GF-D8 (cell line): ENCODE measurements around the gene ZNF668.

ENCODE experiments used
- DNase-seq: peaks from one replicate; lab custom pipeline; 2025; lab: John Stamatoyannopoulos, UW

ZNF668 gene

DNA sequence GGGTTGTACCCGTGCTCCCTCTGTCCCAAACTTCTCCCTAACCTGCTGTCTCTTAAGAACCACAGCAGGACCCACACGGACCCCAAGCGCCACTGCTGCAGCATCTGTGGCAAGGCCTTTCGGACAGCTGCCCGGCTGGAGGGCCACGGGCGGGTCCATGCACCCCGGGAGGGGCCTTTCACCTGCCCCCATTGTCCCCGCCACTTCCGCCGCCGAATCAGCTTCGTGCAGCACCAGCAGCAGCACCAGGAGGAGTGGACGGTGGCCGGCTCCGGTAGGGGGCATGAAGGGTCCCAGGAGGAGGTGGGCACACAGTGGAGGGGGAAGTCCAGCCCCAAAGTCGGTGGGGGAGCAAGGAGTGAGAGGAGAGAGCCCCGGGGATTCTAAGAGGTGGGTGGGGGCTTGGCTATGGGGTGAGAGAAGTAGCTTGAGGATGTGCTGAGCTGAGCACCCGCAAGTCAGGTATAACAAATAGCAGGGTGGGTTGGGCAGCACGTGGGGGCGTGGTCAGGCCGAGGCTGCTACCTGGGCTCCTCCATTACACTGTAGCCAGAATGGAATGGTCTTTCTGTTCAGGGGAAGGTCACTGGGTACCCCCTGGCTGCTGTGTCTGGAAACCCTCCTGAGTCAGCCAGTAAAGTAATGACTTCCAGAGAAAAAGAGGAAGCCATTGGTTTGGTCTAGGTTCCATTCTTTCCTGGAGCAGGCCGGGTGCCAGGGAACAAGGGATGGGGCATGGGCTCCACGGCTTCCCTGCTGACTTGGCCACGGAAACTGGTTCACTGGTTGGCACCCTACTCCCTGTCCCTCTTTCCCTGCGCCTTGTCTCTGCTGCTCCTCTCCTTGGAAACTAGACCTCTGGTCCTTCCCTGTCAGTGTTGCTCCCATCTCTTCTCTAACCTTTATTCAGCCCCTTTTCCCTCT lies 7.7 kb upstream of the ZNF668 start:
- DNase-seq = no peak

DNA sequence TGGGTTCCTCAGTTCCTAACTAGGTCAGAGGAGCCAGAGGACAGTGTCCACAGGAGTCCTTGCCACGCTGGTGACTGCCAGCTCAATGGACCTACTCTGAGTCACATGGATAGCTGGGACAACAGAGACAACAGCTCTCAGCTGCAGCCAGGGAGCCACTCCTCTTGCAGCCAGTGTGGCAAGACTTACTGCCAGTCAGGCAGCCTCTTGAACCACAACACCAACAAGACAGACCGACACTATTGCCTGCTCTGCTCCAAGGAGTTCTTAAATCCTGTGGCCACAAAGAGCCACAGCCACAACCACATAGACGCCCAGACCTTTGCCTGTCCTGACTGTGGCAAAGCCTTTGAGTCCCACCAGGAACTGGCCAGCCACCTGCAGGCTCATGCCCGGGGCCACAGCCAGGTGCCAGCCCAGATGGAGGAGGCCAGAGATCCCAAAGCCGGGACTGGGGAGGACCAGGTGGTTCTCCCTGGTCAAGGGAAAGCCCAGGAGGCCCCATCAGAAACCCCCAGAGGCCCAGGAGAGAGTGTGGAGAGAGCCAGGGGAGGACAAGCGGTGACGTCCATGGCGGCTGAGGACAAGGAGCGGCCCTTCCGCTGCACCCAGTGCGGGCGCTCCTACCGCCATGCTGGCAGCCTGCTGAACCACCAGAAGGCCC lies 6.8 kb upstream of the ZNF668 start:
- DNase-seq = no peak

DNA sequence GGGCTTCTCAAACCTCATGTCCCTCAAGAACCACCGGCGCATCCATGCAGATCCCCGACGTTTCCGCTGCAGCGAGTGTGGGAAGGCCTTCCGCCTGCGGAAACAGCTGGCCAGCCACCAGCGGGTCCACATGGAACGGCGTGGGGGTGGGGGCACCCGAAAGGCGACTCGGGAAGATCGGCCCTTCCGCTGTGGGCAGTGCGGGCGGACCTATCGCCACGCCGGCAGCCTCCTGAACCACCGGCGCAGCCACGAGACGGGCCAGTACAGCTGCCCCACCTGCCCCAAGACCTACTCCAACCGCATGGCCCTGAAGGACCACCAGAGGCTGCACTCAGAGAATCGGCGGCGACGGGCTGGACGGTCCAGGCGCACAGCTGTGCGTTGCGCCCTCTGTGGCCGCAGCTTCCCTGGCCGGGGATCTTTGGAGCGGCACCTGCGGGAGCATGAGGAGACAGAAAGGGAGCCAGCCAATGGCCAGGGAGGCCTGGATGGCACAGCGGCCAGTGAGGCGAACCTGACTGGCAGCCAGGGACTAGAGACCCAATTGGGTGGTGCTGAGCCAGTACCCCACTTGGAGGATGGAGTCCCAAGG lies 6.1 kb upstream of the ZNF668 start:
- no peak for DNase-seq

DNA sequence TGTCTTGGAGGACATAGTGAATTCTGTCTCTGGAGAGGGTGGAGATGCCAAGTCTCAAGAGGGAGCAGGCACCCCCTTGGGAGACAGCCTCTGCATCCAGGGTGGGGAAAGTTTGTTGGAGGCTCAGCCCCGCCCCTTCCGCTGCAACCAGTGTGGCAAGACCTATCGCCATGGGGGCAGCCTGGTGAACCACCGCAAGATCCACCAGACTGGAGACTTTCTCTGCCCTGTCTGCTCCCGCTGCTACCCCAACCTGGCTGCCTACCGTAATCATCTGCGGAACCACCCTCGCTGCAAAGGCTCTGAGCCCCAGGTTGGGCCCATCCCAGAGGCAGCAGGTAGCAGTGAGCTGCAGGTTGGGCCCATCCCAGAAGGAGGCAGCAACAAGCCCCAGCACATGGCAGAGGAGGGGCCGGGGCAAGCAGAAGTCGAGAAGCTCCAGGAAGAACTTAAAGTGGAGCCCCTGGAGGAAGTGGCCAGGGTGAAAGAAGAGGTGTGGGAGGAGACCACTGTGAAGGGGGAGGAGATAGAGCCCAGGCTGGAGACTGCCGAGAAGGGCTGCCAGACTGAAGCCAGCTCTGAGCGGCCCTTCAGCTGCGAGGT lies 5.4 kb upstream of the ZNF668 start:
- DNase-seq = no peak

DNA sequence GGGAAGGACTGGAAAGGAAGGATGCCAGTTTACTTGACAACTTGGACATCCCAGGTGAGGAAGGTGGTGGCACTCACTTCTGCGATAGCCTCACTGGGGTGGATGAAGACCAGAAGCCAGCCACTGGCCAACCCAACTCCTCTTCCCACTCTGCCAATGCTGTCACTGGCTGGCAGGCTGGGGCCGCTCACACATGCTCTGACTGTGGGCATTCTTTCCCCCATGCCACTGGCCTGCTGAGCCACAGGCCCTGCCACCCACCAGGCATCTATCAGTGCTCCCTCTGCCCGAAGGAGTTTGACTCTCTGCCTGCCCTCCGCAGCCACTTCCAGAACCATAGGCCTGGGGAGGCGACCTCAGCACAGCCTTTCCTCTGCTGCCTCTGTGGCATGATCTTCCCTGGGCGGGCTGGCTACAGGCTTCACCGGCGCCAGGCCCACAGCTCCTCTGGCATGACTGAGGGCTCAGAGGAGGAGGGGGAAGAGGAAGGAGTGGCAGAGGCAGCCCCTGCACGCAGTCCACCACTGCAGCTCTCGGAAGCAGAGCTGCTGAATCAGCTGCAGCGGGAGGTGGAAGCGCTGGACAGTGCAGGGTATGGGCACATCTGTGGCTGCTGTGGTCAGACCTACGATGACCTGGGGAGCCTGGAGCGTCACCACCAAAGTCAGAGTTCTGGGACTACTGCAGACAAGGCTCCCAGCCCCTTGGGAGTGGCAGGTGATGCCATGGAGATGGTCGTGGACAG lies 4.7 kb upstream of the ZNF668 start:
- no peak for DNase-seq

DNA sequence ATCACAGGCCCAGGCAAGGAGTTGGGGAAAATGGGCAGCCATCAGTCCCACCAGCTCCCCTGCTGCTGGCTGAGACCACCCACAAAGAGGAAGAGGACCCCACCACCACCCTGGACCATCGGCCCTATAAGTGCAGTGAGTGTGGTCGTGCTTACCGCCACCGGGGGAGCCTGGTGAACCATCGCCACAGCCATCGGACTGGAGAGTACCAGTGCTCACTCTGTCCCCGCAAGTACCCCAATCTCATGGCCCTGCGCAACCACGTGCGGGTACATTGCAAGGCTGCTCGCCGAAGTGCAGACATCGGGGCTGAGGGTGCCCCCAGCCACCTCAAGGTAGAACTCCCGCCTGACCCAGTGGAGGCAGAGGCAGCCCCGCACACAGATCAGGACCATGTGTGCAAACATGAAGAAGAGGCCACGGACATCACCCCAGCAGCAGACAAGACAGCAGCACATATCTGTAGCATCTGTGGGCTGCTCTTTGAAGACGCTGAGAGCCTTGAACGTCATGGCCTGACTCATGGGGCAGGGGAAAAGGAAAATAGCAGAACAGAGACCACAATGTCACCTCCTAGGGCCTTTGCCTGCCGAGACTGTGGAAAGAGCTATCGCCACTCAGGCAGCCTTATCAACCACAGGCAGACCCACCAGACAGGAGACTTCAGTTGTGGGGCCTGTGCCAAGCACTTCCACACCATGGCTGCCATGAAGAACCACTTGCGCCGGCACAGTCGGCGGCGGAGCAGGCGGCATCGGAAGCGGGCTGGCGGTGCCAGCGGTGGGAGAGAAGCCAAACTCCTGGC lies 3.8 kb upstream of the ZNF668 start:
- no peak for DNase-seq

DNA sequence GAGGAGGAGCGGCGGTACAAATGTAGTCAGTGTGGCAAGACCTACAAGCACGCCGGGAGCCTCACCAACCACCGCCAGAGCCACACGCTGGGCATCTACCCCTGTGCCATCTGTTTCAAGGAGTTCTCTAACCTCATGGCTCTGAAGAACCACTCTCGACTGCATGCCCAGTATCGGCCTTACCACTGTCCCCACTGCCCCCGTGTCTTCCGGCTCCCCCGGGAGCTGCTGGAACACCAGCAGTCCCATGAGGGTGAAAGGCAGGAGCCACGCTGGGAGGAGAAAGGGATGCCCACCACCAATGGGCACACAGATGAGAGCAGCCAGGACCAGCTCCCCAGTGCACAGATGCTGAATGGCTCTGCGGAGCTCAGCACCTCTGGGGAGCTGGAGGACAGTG lies 3.0 kb upstream of the ZNF668 start:
- no peak for DNase-seq

DNA sequence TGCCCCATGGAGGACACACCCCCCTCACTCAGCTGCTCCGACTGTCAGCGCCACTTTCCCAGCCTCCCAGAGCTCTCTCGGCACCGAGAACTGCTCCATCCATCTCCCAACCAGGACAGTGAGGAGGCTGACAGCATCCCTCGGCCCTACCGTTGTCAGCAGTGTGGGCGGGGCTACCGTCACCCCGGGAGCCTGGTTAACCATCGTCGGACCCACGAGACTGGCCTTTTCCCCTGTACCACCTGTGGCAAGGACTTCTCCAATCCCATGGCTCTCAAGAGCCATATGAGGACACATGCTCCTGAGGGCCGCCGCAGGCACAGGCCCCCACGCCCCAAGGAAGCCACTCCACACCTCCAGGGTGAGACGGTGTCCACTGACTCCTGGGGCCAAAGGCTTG lies 2.3 kb upstream of the ZNF668 start:
- DNase-seq = no peak

DNA sequence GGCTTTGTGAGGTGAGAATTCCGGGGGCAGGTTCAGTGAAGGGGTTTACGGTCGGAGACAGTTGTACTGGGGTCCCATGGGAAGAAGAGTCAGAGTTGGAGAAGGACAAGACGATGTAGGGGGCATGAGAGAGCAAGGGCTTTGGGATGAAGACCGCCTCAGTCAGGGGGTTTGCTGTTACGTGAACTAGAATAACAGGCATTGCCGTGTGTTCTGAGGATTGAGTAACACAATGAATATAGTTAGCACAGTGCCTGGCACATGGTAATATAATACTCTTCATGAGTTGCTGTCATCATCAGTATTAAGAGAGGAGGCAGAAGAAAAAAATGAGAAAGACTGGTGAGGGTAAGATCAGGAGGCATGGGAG lies 759 bp upstream of the ZNF668 start:
- DNase-seq = no peak

DNA sequence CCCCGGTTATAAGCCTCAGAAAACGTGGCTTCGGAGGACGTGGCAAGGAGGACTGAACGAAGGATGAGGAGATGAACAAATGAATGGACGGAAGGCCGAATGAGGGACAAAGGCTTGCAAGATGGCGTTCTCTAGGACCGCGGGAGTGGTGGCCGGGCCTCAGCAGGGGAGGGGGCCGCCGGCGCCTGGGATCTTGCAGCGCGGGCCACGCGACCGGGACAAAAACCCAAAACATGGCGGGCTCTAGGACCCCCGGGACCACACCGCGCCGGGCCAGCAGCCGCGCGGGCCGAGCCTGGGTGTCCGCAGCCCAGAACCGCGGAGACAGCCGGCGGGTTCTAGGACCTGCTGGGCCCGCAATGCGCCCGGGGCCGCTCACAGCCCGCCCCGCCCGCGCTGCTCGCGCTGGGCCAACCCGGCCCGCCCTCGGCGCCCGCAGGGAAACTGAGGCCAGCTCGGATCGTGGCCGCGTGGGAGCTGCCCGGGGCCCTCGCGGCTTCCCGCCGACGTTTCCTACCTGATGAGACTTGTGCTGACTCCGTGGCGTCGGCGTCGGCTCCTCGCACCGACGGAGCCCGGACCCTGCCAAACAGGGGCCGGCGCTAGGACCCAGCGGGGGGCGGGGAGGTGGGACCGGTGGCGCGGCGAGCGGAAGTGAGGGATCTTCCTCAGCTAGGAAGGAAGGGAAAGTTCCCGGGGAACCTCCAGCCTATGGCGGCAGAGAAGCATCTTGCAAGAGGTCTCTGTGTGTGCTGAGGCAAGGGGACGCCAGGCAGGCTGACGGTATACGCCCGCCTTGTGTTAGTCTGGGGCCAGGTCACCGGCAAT lies 684 bp downstream of the ZNF668 start:
- DNase-seq = peak; percentile 57

DNA sequence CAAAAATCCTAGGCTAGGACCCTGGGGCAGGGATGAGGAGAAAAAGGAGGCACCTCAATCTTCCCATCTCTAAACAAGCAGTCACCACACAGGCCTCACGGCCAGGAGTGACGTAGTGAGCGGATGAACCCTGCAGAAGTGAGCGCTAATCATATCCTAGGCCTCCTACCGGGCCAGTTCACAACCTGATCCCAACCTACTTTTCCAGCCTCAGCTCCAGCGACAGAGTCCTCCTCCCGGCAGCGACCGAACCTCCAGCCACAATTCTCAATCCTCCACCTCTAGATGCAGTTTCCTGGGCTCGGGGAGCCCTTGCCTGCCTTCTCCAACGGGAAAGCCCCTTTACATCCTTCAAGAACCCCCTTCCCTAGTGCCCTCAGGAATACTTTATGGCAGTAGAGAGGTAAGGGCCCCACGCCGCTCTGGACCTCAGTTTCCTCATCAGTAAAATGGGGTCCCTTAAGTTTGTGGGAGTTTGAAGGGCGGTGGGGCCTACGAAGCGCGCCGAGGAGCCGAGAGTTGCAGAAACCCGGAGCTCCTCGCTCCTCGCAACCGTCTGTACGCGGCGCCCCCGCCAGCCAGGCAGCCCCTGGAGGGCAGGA lies 1.4 kb downstream of the ZNF668 start:
- DNase-seq = no peak

DNA sequence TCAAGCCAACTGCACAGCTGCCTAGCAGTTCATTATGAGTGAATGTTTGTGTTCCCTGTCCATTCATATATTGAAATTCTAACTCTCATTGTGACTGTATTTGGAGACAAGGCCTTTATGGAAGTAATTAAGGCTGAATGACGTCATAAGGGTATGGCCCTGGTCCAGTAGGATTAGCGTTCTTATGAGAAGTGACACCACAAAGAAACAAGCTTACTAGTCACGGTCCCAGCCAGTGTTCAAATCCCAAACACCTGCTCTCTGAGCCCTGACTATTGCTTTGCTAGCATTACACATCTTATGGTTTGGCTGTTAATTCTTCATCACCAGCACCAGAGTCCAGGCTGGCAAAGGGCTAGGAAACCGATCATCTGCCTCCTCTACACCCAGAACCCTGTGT lies 2.2 kb downstream of the ZNF668 start:
- no peak for DNase-seq

DNA sequence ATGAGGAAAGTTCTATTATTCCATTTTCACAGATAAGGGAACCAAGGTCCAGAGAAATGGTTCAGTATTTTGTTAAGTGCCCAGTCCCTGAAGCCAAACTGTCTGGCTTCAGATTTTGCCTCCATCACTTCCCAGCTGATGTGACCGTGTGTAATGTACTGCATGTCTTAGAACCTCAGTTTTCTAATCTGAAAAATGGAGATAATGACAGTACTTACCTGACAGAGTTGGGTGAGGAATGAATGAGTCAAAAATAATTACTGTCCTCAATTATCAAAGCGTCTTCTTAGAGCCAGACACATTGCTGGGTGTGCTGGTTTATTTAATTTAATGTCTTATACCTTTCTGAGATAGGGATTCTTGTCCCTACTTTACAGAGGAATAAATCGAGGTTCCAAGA lies 6.7 kb downstream of the ZNF668 start:
- no peak for DNase-seq

DNA sequence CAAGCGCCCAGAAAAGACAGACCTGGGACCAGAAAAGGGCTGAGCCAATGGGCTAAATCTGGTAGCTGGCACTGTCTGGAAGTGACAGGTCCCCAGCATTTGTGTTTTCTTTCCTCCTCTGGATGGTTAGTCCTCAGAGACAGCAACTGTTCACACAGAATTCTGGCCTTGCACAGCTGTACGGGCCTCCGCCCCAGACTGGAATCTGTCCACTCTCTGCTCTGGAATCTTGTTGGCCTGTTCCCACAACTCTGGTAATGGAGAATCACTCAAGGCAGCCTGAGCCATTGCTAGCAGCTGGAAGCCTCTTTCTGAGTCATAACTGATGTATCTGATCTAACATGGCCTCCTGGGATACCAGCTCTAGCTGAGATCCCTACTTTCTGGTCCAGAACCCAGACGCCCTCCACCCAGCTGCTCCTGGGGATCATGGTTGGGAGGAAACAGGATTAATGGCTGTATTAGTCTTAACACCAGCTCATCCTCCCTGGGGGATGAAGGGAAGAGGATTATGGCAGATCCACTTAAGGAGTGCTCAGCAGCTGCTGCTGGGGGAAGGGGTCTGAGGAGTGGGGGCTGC lies 9.1 kb downstream of the ZNF668 start:
- DNase-seq = no peak

DNA sequence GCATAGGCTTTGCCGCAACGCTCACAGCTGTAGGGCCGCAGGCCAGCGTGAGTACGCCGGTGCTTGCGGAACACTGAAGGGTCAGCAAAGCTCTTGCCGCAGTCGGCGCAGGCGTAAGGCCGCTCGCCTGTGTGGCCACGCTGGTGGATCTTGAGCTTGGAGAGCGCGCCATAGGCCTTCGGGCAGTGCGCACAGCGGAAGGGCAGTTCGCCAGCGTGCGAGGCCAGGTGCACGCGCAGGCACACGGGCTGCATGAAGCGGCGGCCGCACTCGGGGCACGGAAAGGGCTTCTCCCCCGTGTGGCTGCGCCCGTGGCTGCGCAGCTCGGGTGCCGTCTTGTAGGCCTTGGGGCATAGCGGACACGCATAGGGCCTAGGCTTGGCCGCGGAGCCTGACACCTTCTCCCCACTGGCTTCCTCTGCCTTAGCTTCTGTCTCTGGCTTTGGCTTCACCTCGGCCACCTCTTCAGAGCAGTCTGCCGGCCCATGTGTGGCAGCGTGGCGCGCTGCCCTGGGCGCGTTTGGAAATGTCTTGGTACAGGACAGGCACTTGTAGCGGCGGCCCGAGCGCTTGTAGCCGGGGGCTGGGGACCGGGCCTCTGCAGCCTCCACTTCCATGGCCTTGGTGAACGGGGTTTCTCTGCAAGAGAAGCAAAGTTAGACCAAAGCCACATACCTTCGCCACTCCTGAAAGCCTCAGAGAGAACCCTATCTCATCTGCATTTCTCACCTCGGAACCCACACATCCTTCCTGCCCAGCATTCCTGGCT lies 10.0 kb downstream of the ZNF668 start:
- DNase-seq = peak; percentile 8

DNA sequence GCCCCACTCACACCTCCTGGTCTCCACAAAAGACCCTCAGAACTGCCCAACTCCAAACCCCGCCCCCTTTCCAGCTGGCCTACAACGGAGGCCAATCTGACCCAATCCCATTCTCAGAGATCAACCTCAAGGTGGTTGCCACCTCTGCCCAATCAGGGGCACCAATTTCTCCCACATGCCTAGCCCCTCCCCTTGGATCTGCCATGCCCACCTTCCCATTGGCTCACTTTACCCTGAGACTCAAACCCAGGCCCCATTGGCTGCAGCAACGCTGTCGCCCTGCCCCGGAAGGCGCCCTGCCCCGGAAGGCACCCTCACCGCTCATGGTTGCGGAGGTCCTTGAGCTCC lies 10.6 kb downstream of the ZNF668 start:
- peak; percentile 85 for DNase-seq

DNA sequence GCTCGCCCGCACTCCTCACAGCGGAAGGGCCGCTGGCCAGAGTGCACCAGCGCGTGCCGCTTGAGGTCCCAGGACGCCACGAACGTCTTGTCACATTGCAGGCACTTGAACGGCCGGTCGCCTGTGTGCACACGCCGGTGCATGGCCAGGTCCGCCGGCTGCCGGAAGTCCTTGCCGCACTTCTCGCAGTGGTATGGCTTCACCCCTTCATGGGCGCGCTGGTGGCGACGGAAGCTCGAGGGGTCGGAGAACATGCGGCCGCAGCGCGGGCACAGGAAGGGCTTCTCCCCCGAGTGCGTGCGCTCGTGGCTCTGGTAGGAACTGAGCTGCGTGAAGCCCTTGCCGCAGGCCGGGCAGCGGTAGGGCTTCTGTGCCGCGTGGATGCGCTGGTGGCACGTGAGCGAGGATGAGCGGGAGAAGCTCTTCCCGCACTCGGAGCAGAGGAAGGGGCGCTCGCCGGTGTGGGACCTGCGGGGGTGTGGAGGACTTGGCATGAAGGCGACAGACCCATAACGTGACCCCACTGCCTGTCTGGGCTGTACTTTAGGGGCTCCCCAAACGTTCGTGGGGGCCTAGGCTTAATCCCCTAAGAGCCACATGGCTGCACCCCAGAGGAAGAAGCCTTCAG lies 12.1 kb downstream of the ZNF668 start:
- DNase-seq = no peak

DNA sequence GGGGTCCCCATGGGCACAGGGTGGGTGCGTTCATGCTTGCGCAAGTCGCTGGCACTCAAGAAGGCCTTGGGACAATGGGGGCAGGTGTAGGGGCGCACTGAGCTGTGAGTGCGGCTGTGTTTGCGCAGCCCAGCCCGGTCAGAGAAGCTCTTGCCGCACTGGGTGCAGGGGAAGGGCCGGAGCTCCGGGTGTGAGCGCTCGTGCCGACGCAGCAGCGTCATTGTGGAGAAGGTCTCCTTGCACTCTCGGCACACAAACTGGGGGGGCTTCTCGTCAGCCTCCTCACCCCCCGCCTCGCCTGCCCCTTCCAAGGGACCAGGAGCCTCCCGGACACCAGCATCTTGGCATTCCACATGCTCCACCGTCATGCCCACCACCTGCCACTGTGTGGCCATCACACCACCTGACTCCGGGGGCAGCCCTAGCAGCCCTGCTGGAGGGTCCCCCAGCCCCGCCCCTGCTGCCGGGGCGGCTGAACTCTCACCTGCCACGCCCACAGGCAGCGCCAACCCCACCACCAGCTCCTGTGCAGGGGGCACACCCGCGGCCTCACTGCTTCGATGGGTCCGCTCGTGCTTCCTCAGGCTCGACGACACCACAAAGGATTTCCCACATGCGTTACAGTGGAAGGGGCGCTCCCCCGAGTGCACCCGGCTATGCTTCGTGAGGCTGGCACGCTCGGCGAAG lies 12.8 kb downstream of the ZNF668 start:
- DNase-seq = no peak
